WERI-Rb-1 (cell line): ENCODE measurements around the gene SRSF9.

ENCODE experiments used
- DNase-seq: peaks from one replicate; pipeline ENCODE4 v3.0.0-alpha.2; 2020
- H3K27ac ChIP-seq: fragments of 250-450 bp; sonication (Bioruptor Pico); 2 replicates; pipeline ENCODE4 v1.5.1; 2020; ENCODE audit warnings: mild to moderate bottlenecking, moderate library complexity
- H3K27me3 ChIP-seq: fragments of 250-450 bp; sonication (Bioruptor Pico); 2 replicates; pipeline ENCODE4 v1.5.1; 2021; ENCODE audit warnings: mild to moderate bottlenecking, low read depth, moderate library complexity; ENCODE audit not compliant: insufficient read depth, severe bottlenecking
- H3K36me3 ChIP-seq: fragments of 250-450 bp; sonication (Bioruptor Pico); 2 replicates; pipeline ENCODE4 v1.5.1; 2020; ENCODE audit warnings: mild to moderate bottlenecking, moderate library complexity
- H3K4me3 ChIP-seq: 2 replicates; pipeline ENCODE4 v1.5.1; 2011; ENCODE audit warnings: low read depth, mild to moderate bottlenecking, control low read depth, low read length
- H3K9me3 ChIP-seq: fragments of 250-450 bp; sonication (Bioruptor Pico); 2 replicates; pipeline ENCODE4 v1.5.1; 2021; ENCODE audit warnings: mild to moderate bottlenecking, moderate library complexity; ENCODE audit not compliant: severe bottlenecking
- CTCF ChIP-seq: IDR thresholded peaks from 2 replicates; pipeline ENCODE4 v1.5.1; 2011; ENCODE audit warnings: low read depth, mild to moderate bottlenecking, control low read depth, inconsistent platforms, low read length

The SRSF9 gene

GRCh38 chr12:120463712-120464111 is 5.8 kb downstream of the SRSF9 start:
- Histone ChIP-seq H3K9me3 (no peaks in the 10 kb centered on the region), H3K36me3 (peaks cover 92% of the 10 kb centered on the region), H3K27ac (no peak overlapping the region), H3K4me3 (no peak overlapping the region), H3K27me3 (no peaks in the 10 kb centered on the region)
- TF ChIP-seq CTCF: no peak
- no peak for DNase-seq

- H3K27ac ChIP-seq: no peak overlapping the region
- H3K9me3 ChIP-seq: no peaks in the 10 kb centered on the region
- no peak overlapping the region for H3K4me3 ChIP-seq
- TF ChIP-seq CTCF: no peak
- no peaks in the 10 kb centered on the region for H3K27me3 ChIP-seq
- DNase-seq: no peak
- H3K36me3 ChIP-seq: peaks cover 98% of the 10 kb centered on the region
Observed at GRCh38 chr12:120462099-120462640, 7.4 kb downstream of the SRSF9 start.

GRCh38 chr12:120460157-120460556 is 9.4 kb downstream of the SRSF9 start:
- H3K27ac ChIP-seq: no peak overlapping the region
- DNase-seq: no peak
- H3K4me3 ChIP-seq: no peak overlapping the region
- H3K36me3 ChIP-seq: peaks cover 98% of the 10 kb centered on the region
- no peak for TF ChIP-seq CTCF
- H3K9me3 ChIP-seq: no peaks in the 10 kb centered on the region
- H3K27me3 ChIP-seq: no peaks in the 10 kb centered on the region

- Histone ChIP-seq H3K27ac (no peak overlapping the region), H3K9me3 (no peaks in the 10 kb centered on the region), H3K36me3 (peaks cover 97% of the 10 kb centered on the region), H3K4me3 (no peak overlapping the region), H3K27me3 (no peaks in the 10 kb centered on the region)
- DNase-seq: no peak
- TF ChIP-seq CTCF: peak; percentile 60
Observed at GRCh38 chr12:120457133-120457532, 12.4 kb downstream of the SRSF9 start.

GRCh38 chr12:120455302-120455701 is 14.2 kb downstream of the SRSF9 start:
- no peak for TF ChIP-seq CTCF
- H3K27ac ChIP-seq: no peak overlapping the region
- H3K4me3 ChIP-seq: no peak overlapping the region
- no peaks in the 10 kb centered on the region for H3K27me3 ChIP-seq
- H3K36me3 ChIP-seq: peaks cover 94% of the 10 kb centered on the region
- DNase-seq: no peak
- no peaks in the 10 kb centered on the region for H3K9me3 ChIP-seq

- peaks cover 94% of the 10 kb centered on the region for H3K36me3 ChIP-seq
- no peaks in the 10 kb centered on the region for H3K9me3 ChIP-seq
- H3K27me3 ChIP-seq: no peaks in the 10 kb centered on the region
- no peak overlapping the region for H3K4me3 ChIP-seq
- no peak for DNase-seq
- no peak overlapping the region for H3K27ac ChIP-seq
- peak; percentile 59 for TF ChIP-seq CTCF
Observed at GRCh38 chr12:120453977-120454376, 15.6 kb downstream of the SRSF9 start.
